GM12891 (cell line): ENCODE data around the gene TMEM132E.

Experiments
- PAX5 ChIP-seq: IDR thresholded peaks from 2 replicates; pipeline ENCODE4 v1.6.1; 2011; ENCODE audit warnings: low read length, moderate library complexity, mild to moderate bottlenecking; ENCODE audit not compliant: insufficient read depth, severe bottlenecking
- POLR2A ChIP-seq: IDR thresholded peaks from 2 replicates; pipeline ENCODE4 v1.6.1; 2011; ENCODE audit warnings: low read depth, low read length, control low read depth
- POLR2AphosphoS5 ChIP-seq: IDR thresholded peaks from 2 replicates; pipeline ENCODE4 v1.6.1; 2011; ENCODE audit warnings: low read depth, low read length, control low read depth
- SPI1 ChIP-seq: IDR thresholded peaks from 2 replicates; pipeline ENCODE4 v1.6.1; 2011; ENCODE audit warnings: low read depth, low read length, control low read depth
- TAF1 ChIP-seq: IDR thresholded peaks from 2 replicates; pipeline ENCODE4 v1.6.1; 2011; ENCODE audit warnings: low read depth, low read length, control low read depth

- TF ChIP-seq POLR2A (no peak), POLR2AphosphoS5 (no peak), TAF1 (no peak), SPI1 (no peak), PAX5 (no peak)
These were observed 17.5 kb downstream of the TMEM132E start for GRCh38 chr17:34596920-34597319.
